Esophagus squamous epithelium (tissue), 4 donors: ENCODE results near the gene ANXA2.

Experiments
- POLR2A ChIP-seq, 4 donors: fragments of 450-650 bp; IDR thresholded peaks; one replicate each; pipeline ENCODE4 v1.6.1; 2017; ENCODE audit warnings: antibody characterized with exemption in 4 of 4, mild to moderate bottlenecking in 4 of 4, moderate library complexity in 3 of 4
- TF ChIP-seq, protein P1 (sequence below), 6 experiments: fragments of 450-650 bp in 4 of 6; fragments of 200-600 bp in 2 of 6; sonication (generic) in 2 of 6; IDR thresholded peaks; one replicate each; pipeline ENCODE4 v1.5.1; 2016 to 2019; ENCODE audit warnings: antibody characterized with exemption in 6 of 6, mild to moderate bottlenecking in 4 of 6, moderate library complexity in 4 of 6

DNA sequence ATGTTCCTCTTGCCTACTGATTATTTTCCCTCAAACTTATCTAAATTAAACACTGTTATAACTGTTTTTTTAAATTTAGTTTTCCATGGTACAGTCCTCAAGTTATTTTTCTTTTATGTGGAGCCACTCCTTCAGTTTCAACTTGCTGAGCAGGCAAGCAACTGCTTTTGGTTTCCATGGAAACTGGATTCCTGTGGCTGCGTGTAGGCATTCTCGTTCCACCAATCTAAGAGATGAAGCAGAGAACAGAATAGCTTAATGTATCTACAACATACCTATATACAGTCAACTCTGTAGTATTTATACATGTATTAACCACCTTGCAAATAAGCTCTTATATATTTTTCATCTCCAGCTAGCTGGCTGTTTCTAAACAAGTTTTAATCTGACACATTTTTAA lies 25.8 kb upstream of the ANXA2 start:
- TF ChIP-seq POLR2A (IDR thresholded peaks at IDR 0.05): no peak
- TF ChIP-seq, protein P1, sequence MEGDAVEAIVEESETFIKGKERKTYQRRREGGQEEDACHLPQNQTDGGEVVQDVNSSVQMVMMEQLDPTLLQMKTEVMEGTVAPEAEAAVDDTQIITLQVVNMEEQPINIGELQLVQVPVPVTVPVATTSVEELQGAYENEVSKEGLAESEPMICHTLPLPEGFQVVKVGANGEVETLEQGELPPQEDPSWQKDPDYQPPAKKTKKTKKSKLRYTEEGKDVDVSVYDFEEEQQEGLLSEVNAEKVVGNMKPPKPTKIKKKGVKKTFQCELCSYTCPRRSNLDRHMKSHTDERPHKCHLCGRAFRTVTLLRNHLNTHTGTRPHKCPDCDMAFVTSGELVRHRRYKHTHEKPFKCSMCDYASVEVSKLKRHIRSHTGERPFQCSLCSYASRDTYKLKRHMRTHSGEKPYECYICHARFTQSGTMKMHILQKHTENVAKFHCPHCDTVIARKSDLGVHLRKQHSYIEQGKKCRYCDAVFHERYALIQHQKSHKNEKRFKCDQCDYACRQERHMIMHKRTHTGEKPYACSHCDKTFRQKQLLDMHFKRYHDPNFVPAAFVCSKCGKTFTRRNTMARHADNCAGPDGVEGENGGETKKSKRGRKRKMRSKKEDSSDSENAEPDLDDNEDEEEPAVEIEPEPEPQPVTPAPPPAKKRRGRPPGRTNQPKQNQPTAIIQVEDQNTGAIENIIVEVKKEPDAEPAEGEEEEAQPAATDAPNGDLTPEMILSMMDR (IDR thresholded peaks at IDR 0.05): no peak
